DOHH2 (cell line): ENCODE data around the gene INSC.

Experiments
- H3F3A ChIP-seq: fragments of 200-600 bp; sonication (generic), shearing (Covaris generic); 2 replicates; pipeline ENCODE4 v1.6.0; 2016; ENCODE audit warnings: antibody characterized with exemption, mild to moderate bottlenecking; ENCODE audit not compliant: control insufficient read depth, insufficient read depth
- H3K27ac ChIP-seq: fragments of 200-600 bp; sonication (generic); 2 replicates; pipeline ENCODE4 v1.5.1; 2014; ENCODE audit warnings: low read depth, mild to moderate bottlenecking, low read length, moderate library complexity
- H3K27me3 ChIP-seq: fragments of 200-600 bp; sonication (generic); 2 replicates; pipeline ENCODE4 v1.6.1; 2014; ENCODE audit warnings: mild to moderate bottlenecking, low read length, mixed read lengths; ENCODE audit not compliant: control insufficient read depth
- H3K36me3 ChIP-seq: fragments of 200-600 bp; sonication (generic); 2 replicates; pipeline ENCODE4 v1.6.1; 2014; ENCODE audit warnings: mild to moderate bottlenecking, low read length, moderate library complexity, mixed read lengths; ENCODE audit not compliant: control insufficient read depth
- H3K4me1 ChIP-seq: fragments of 200-600 bp; sonication (generic); 2 replicates; pipeline ENCODE4 v1.6.1; 2014; ENCODE audit warnings: mild to moderate bottlenecking, low read length, mixed read lengths; ENCODE audit not compliant: control insufficient read depth
- H3K4me2 ChIP-seq: fragments of 200-600 bp; sonication (generic); 2 replicates; pipeline ENCODE4 v1.6.0; 2014; ENCODE audit warnings: mild to moderate bottlenecking, low read length, moderate library complexity
- H3K4me3 ChIP-seq: fragments of 200-600 bp; sonication (generic); 2 replicates; pipeline ENCODE4 v1.5.1; 2014; ENCODE audit warnings: mild to moderate bottlenecking, low read length, mixed read lengths
- H3K79me2 ChIP-seq: fragments of 200-600 bp; sonication (generic); 2 replicates; pipeline ENCODE4 v1.6.1; 2014; ENCODE audit warnings: mild to moderate bottlenecking, low read length, mixed read lengths; ENCODE audit not compliant: control insufficient read depth
- H3K9me2 ChIP-seq: fragments of 200-600 bp; sonication (generic); replicated peaks from 2 replicates; pipeline ENCODE4 v1.6.1; 2014; ENCODE audit warnings: mild to moderate bottlenecking, low read length, mixed read lengths; ENCODE audit not compliant: control insufficient read depth
- H3K9me3 ChIP-seq: fragments of 200-600 bp; sonication (generic); 2 replicates; pipeline ENCODE4 v1.6.1; 2014; ENCODE audit warnings: antibody characterized with exemption, low read length, mixed read lengths; ENCODE audit not compliant: control insufficient read depth, insufficient read depth
- H4K20me1 ChIP-seq: fragments of 200-600 bp; sonication (generic); 2 replicates; pipeline ENCODE4 v1.6.0; 2014; ENCODE audit warnings: low read depth, mild to moderate bottlenecking, antibody characterized with exemption, low read length, moderate library complexity; ENCODE audit not compliant: control insufficient read depth, insufficient read depth
- CTCF ChIP-seq: fragments of 200-600 bp; sonication (generic); IDR thresholded peaks from one replicate; pipeline ENCODE4 v1.5.1; 2014; ENCODE audit warnings: antibody characterized with exemption, mild to moderate bottlenecking, low read depth, low read length; ENCODE audit not compliant: poor library complexity, severe bottlenecking
- EZH2phosphoT487 ChIP-seq: fragments of 200-600 bp; sonication (generic); IDR thresholded peaks from 2 replicates; pipeline ENCODE4 v1.6.1; 2017; ENCODE audit warnings: borderline replicate concordance, mild to moderate bottlenecking, antibody characterized with exemption, low read length, moderate library complexity, mixed read lengths

Gene INSC

GRCh38 chr11:15185021-15185420 is 70.3 kb downstream of the INSC start:
- TF ChIP-seq EZH2phosphoT487 (no peak), CTCF (no peak)
- Histone ChIP-seq H3K4me1 (no peaks in the 10 kb centered on the region), H3K36me3 (no peaks in the 10 kb centered on the region), H4K20me1 (no peaks in the 10 kb centered on the region), H3K9me3 (no peaks in the 10 kb centered on the region), H3K79me2 (no peaks in the 10 kb centered on the region), H3K4me3 (no peak overlapping the region), H3K27ac (no peak overlapping the region), H3K9me2 (no peaks in the 10 kb centered on the region), H3K27me3 (peaks cover 3% of the 10 kb centered on the region; the same call in 1 of the 2 replicates), H3F3A (no peaks in the 10 kb centered on the region), H3K4me2 (no peak overlapping the region)

DNA sequence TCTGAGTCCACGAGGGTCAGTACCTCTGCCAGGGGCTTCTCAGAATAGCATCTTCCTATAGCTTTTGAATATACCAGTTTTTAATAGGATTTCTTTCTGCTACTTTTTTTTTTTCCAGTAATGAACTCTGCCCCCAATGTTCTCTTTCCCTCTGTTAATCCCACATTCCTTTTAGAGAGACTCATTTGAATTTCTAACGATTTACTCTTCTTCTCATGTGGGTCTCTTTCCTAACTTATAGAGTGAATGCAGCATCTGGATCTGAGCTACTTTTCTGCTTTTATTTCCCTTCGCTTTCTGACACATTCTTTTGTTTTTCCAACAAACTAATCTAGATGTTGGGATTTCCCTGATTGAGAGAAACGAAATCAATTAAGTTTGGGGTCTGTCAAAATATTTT is 71.4 kb downstream of the INSC start:
- H3K4me3 ChIP-seq, result no peak overlapping the region
- H3K36me3 ChIP-seq, result no peaks in the 10 kb centered on the region
- TF ChIP-seq CTCF (no peak), EZH2phosphoT487 (no peak)
- H3K4me2 ChIP-seq, result no peak overlapping the region
- peaks cover 3% of the 10 kb centered on the region; the same call in 1 of the 2 replicates for H3K27me3 ChIP-seq
- H3K9me3 ChIP-seq, result no peaks in the 10 kb centered on the region
- no peak overlapping the region for H3K27ac ChIP-seq
- H3K79me2 ChIP-seq, result no peaks in the 10 kb centered on the region
- no peaks in the 10 kb centered on the region for H3K9me2 ChIP-seq
- no peaks in the 10 kb centered on the region for H3F3A ChIP-seq
- H3K4me1 ChIP-seq, result no peaks in the 10 kb centered on the region
- H4K20me1 ChIP-seq, result no peaks in the 10 kb centered on the region

DNA sequence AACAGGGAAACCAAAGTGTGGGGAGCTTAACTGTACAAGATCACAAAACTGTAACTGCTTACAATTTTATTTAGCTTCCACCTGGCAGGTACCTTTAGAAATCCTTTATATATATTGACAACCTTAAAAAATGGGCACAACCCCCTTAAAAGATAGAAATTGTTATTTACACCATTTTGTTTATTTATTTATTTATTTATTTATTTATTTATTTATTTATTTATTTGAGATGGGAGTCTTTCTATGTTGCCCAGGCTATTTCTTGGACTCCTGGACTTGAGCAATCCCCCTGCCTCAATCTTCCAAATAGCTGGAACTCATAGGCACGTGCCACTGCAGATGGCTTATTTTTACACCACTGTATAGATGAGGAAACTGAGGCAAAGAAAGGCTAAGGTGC is 74.5 kb downstream of the INSC start:
- Histone ChIP-seq H3K4me2 (no peak overlapping the region), H3K27me3 (peaks cover 3% of the 10 kb centered on the region; the same call in 1 of the 2 replicates), H3K9me3 (no peaks in the 10 kb centered on the region), H4K20me1 (no peaks in the 10 kb centered on the region), H3K4me1 (no peaks in the 10 kb centered on the region), H3K9me2 (no peaks in the 10 kb centered on the region), H3K79me2 (no peaks in the 10 kb centered on the region), H3K27ac (no peak overlapping the region), H3K4me3 (no peak overlapping the region), H3F3A (no peaks in the 10 kb centered on the region), H3K36me3 (no peaks in the 10 kb centered on the region)
- TF ChIP-seq CTCF (no peak), EZH2phosphoT487 (no peak)
